ENCODE results near the gene MUC5B.

Gene MUC5B

DNA sequence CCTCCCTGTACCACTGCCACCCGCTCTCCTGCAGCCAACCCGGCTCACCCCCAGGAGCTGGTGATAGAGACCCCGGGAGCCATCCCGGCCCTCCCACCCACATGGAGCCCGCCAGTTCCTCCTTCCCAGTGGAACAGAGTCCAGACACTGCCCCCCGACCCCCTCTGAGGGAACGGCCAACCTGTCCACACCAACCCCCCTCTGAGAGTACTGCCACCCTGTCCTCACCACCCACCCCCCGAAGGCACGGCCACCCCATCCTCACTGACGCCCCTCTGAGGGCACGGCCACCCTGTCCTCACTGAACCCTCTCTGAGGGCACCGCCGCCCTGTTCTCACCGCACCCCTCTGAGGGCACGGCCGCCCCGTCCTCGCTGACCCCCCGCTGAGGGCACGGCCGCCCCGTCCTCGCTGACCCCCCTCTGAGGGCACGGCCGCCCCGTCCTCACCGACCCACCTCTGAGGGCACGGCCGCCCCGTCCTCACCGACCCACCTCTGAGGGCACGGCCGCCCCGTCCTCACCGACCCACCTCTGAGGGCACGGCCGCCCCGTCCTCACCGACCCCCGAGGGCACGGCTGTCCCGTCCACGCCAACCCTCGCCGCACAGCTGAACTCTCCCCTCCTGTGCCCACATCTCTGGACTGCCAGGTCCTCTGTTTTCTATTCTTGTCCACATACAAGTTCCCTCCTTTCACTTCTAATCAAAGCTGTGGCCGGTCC lies 68.6 kb downstream of the MUC5B start:
- DNase-seq: no peak

DNA sequence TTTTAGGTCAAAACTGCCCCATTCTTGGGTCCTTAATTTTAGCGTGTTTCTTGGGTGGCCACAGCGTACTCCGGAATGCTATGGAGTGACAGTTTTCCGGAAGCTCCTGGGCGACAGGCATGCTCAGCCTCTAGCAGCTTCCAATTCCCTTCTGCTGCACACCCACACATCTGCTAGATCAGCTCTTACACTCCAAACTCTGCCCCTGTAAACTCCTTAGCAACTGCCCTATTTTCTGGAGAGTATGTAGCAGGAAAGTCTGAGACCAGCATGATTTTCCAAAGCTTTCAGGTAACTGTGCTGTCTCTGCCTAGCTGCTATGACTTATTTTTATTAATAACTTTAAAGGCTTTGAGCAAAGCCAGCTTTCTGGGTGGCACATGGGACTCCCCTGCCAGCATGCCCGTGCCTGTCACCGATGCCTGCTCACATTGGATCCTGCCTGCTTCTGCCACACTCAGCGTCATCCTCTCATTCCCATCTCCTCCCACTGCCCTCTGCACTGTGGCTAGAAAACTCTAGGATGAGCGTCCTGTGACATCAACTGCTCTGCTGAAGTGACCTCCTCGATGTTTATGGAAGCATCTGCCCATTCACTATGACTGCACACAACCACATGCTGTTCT lies 69.3 kb downstream of the MUC5B start:
- no peak for DNase-seq

DNA sequence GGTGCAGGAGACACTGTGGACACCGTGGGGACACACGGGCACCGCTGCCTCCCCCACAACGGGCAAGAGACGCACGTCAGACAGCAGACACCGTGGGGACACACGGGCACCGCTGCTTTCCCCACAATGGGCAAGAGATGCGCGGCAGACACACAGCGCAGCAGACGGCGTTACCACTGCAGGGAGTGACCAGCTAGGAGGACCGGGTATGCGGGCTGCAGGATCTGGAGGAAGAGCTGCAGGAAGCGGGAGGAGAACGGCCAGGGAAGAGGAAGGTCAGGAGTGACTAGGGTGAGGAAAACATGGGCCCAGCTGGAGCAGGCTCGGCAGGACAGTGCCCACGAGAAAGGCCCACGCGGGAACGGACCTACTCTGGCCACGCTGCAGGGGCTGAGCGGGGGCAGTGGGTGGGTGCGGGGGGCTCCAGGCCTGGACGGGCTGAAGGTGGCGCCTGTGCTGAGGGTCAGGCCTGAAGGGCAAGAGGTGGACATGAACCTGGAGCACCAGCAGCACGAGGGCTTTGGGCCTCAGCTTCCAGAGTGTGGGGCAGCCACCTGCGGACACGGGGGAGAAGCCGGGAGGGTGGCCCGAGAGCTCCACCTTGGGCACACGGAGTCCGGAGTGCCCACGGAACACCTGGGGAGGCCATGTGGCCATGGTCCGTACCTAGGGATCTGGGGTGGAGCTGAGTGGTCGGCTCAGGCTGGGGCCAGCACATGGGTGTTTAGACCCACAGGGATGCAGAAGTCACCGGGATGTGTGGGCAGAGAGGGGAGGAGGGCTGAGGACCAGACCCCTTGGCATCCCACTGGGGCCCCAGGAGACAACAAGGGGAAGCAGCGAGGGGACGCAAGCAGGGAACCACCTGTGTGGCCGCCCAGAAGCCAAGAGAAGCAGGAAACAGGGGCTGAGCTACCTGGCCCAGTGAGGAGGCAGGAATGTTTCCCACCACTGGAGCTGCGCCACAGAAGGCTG lies 70.1 kb downstream of the MUC5B start:
- no peak for DNase-seq

- DNase-seq: no peak
Measured at GRCh38 chr11:1293619-1294015, 70.8 kb downstream of the MUC5B start.

DNA sequence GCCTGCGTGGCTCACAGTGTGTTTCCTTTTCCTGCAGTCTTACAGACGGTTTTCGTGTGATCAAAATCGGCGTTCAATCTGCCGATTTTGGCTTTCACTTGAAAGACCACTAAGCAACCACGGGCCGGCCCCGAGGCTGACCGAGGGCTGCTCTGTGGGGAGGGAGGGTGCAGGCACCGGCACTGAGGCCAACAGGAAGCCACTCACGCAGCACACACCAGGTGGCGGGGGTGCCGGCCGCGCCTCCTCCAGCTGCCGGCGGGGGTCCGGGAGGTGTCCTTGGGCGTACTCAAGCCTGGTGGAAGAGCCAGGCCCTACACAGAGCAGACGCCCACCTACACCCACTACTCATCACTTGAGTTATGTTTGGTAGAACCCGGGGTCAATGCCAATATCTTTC lies 72.2 kb downstream of the MUC5B start:
- no peak for DNase-seq

DNA sequence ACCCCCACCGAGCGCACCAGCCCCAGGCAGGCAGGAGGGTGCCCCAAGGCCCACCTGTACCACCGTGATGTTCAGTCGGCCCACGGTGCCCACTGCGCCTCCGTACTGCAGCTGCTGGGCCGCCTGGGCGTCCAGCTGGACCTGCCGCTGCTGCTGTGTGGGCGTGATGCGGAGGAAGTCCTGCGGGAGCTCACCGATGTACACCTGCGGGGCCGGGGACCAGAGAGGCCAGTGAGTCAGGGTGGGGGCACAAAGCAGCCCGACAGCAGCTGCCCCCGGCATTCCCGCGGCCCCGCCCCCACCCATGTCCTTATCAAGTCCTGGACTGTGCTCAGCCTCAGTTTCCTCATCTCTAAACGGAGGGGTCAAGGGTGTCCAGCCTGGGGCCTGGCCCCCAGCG lies 72.7 kb downstream of the MUC5B start:
- no peak for DNase-seq

DNA sequence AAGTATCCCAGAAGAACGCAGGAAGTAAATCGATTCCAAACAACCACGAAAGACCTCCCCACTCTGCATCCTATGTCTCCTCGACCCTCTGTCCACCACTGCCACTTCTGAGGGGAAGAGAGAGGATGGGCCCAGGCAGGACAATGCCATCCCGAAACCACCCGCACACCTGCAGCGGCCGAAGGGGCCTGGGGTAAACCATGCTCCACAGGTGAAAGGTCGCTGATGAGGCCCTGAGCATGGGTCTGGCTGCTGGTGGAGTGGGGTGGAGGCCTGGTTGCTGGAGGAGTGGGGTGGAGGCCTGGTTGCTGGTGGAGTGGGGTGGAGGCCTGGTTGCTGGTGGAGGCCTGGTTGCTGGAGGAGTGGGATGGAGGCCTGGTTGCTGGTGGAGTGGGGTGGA lies 73.4 kb downstream of the MUC5B start:
- no peak for DNase-seq

DNA sequence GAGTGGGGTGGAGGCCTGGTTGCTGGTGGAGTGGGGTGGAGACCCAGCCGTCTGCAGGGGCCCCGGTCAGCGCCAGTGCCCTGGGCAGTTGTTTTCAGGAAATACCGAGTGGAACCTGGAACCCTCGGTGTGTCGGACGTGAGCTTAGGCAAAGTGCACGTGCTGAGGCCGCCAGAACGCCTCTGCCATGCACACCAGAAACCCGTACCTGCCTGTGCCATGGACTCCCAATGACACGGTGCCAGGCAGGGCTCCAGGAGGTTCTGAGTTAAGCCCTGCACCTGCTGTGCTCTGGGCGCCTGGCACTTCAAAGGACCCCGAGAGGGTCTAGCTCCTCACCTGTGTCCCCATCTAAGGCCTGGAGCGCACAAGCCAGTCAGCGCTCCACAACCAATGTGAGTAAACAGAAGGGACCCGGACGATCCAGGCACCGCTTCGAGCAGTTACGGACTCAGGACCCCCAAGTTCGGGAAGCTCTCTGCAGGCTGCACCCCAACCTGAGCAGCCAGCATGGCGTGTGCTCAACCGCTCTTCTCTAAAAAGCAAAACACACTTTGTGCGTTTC lies 74.2 kb downstream of the MUC5B start:
- DNase-seq: no peak

DNA sequence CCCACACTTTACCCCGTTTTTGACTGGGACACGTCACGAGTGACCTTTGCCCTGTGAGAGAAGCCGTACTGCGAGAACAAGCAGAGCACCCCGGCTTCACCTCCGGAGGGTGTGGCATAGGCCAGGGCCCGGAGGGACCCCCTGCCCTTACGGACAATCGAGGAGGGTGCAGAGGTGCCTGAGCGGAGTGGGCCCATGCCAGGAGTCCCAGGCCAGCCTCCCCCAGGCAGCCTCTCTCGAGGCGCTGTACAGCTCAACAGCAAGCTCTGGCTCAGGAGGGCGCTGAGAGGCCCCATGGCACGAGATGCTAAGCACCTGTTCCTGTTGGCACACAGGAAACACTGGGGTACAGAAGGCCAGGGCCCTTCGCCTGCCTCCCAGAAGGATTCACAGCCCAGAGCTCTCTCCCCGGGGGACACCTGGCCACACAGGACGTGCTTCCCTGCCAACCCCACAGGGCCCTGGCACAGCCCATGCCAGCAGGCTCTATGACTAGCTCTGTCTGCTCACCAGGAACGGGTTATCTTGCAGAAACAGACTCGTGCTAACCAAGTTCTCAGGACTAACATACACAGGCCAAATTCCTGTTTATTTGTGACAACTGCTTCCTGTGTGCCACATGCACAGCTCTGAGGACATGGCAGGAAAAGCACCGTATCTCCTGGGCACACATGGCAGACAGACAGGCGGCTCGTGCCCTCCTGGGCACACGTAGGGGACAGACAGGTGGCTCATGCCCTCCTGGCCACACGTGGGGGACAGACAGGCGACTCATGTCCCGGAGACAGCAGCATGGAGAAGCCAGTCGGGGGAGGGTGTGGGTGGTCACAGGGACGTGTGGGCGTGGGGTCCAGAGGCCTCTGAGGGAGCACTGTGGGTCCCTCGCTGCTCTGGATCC lies 75.0 kb downstream of the MUC5B start:
- DNase-seq: no peak

- DNase-seq: peak; percentile 13
Measured at GRCh38 chr11:1298695-1299492, 76.0 kb downstream of the MUC5B start.

DNA sequence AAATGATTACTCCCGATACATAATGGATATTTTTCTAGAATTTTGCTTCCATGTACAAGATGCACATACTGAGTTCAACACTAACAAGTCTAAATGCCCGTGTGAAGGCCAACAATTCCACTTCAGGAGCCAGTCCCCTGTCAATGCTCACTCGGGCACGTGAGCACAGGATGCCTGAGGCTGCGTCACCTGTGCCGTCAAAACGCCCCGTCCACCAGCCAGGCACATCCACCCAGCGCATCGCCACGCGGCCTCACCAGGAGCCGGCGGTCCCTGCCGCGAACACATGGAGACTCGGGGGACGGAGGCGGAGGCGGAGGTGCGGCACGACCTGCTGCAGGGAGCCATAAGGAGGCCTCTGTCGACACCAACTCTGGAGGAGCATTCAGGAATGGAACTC lies 76.8 kb downstream of the MUC5B start:
- DNase-seq: no peak

DNA sequence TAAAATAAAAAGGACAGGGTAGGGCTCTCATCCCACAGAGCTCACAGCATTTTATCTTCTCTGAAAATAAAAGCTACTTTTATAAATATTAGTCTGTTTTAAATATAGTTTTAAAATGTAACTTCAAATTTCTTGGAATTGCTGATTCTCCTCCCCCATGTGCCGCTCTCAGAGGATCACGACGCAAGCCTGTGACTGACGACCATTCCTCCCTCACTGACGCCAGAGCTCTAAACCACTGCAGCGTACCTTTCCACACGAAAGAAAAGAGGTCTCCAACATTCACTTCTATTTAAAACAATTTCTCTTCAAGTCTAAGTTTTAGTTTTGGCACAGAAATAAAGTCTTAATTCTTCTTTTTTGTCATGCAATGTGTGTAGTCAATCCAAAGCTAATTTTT lies 77.3 kb downstream of the MUC5B start:
- DNase-seq: no peak

DNA sequence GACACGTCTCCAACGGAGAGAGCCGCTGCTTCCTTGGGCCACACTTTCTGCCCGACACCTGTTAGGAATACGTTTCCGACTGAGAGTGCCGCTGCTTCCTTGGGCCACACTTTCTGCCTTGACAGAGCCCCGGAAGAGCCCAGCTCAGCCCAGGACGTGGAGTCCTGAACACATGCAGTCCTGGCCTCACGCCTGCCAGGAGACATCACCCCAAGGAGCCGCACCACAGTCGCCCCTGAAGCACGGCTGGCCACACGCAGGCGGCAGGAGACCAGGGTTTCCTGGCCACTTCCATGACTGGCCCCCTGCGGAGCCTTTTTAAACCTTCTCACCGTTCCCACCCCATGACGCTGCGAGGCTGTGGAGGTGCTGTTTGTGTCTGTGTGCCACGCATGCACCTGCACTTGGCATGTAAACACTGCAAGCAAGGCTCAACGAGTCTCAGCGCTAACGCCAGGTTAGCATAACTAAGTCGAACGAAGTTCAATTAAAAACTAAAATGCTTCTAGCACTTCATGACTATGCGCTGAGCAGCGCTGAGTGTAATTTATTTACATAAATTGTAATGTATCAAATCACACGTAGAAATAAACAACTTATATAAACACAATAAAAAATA lies 77.8 kb downstream of the MUC5B start:
- DNase-seq: no peak

- DNase-seq: no peak
Measured at GRCh38 chr11:1301220-1302000, 78.5 kb downstream of the MUC5B start.

DNA sequence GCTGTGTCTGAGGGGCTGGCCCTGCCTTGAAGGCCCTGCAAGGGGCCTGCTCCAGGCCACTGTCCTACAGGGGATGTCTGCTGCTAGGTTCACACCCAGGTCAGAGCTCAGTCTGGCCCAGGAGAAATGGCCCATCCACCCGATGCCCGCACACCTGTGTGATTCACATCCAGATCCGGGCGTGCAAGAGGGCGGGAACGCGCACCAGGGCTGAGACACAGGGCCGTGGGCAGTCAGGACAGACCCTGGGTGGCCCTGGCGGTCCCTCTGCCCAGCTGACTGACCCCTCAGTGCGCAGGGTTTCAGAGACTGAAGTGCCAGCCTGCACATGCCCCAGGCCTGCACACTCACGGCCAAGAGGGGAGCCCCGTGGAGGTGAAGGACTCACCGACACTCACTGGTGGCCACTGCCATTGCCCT lies 79.2 kb downstream of the MUC5B start:
- no peak for DNase-seq

- no peak for DNase-seq
Measured at GRCh38 chr11:1302461-1303125, 79.7 kb downstream of the MUC5B start.

DNA sequence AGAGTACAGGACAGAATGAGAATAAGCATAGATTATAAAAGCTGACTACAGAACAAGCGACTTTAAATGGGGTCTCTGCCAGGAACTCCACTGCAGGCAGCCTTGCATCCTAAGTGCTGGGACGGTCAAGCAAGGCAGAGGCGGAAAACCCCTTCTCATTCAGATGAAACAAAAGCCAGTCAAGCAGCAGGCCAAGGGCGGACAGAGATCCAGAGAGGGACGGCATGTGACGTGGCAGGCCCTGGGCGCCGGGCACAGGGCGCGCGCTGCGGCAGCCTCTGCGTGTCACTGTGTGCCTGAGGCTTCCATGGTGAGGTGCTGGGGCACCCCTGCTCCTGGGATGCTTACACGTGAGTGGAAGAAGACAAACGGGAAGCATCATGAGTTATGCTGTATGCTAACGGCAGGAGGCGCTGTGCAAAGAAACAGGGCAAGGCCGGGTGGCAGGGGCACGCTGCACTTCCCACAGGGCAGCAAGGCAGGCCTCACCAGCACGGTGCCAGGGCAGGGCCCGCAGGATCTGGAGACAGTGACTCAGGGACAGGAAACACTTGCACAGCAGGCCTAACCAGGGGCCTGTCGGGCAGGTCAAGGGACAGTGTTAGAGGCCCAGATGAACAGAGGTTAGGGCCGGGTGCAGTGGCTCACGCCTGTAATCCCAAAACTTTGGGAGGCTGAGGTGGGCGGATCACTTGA lies 80.4 kb downstream of the MUC5B start:
- DNase-seq: no peak

DNA sequence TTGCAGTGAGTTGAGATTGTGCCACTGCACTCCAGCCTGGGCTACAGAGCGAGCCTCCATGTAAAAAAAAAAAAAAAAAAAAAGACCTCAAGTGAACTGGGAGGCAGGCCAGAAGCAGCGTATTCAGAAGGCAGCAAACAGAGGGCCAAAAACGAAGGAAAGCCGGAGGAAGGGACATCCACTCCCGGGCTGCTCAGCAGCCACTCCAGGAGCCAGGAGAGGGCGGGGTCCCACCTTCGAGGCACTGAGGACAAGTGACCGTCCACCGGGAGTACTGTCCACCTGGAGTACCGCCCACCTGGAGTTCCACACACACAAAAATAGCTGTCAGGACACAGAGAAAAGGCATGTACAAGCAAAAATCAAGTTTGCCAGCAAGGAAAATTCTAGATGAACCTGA lies 81.1 kb downstream of the MUC5B start:
- no peak for DNase-seq

DNA sequence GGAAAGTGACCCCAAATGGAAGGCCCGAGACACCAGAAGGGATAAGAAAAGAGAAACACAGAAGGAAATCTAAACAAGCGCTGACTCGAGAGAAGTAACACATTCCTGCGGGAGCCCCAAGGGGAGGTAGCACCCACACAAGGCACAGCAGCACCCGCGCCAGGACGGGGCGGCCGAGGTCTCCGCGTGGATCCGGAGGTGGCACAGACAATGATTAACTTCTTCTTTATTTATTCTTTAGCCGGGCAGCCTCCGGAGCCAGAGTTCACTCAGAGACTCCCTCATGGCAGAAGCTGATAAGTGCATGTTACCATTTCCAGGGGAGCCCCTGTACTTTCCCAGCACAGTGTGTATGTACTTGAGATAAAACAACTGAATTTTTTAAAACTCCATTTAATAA lies 81.5 kb downstream of the MUC5B start:
- DNase-seq: no peak
